GM12801 (cell line): ENCODE results near the gene GRIK4.

Experiments used
- CTCF ChIP-seq: IDR thresholded peaks from one replicate; pipeline ENCODE4 v1.5.1; 2011; ENCODE audit warnings: control low read depth; ENCODE audit not compliant: insufficient read length; ENCODE audit errors: extremely low read depth

GRIK4 gene

GRCh38 chr11:120998581-120998980 is 487.0 kb downstream of the GRIK4 start:
- no peak for TF ChIP-seq CTCF

DNA sequence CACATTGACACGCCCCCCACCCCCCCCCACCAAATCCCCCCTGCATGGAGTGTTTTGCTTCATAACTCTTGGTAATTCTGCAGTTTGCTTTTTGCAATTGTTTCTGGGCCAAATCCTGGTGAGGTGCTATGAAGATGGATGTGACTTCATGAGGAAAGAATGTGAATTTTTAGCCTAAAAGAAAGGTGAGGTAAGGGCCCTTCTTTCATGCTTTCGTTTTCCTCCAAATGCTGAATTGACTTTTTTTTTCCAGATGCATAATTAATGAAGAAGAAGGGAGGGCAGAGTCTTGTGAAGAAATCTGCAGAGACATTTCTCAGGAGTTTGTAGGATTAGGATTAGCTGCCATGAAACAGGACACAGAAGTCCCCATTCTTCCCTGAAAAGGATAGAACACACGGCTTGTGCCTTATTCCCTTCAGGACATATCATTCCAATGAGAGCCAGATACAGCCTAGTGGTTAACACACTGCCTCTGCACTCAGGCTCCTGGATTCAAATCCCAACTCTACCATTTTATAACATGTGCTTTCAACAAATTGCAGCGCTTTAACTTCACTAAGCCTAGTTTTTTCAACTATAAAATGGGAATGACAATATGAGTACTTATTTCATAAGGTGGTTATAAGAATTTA is 492.8 kb downstream of the GRIK4 start:
- no peak for TF ChIP-seq CTCF

DNA sequence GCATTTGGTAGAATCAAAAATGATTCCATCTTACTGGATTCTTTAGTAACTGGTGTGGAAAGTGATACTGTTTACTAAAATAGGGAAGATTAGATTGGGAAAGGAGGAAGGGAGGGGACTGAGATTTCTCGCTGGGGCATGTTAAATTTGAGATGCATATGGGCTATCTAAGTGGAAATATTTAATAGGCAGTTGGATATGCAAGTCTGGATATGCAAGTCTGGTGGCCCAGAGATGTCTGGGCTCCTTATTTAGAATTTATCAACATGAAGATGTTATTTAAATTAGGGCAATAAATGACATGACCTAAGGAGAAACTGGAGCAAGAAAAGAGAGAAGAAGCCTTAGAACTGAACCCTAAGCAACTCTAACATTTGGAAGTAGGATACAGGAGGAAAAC is 495.4 kb downstream of the GRIK4 start:
- TF ChIP-seq CTCF: no peak

- no peak for TF ChIP-seq CTCF
Observed at GRCh38 chr11:121008551-121008950, 497.0 kb downstream of the GRIK4 start.

DNA sequence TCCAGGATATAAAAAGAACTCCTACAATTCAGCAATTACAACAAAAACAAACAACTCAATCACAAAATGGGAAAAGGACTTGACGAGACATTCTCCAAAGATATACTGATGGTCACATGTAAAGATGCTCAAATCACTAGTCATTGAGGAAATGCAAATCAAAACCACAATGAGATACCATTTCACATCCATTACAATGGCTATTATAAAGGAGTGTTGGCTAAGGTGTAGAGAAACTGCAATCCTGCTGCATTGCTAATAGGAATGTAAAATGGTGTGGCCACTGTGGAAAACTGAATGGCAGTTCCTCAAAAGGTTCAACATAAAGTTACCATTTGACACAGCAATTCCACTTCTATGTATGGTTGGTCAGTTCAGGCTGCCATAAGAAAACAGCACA is 500.5 kb downstream of the GRIK4 start:
- no peak for TF ChIP-seq CTCF

- TF ChIP-seq CTCF: no peak
Observed at GRCh38 chr11:121018746-121019145, 507.2 kb downstream of the GRIK4 start.

GRCh38 chr11:121023848-121024751 is 512.6 kb downstream of the GRIK4 start, which contains the start of gene TBCEL:
Gene TBCEL, plus strand, starts transcription at chr11:121024102. Its CDS starts 21,589 bp downstream, at chr11:121045691.
- no peak for TF ChIP-seq CTCF
